Measurements from ENCODE around the gene NCKAP5L. TPM values are rescaled to one million over a fixed set of nuclear protein-coding genes. Genes with fewer than 3 reads are reported as not detected.
A peak's percentile ranks its signal among the peaks of the same experiment; 100 is the strongest.

NCKAP5L gene
- total and polyA plus RNA-seq, 9 of the 15 experiments (the other 6 are each of a cell fraction or from before 2014, with no cell fraction given): 0.01 to 14.4 (median 3.7) TPM

DNA sequence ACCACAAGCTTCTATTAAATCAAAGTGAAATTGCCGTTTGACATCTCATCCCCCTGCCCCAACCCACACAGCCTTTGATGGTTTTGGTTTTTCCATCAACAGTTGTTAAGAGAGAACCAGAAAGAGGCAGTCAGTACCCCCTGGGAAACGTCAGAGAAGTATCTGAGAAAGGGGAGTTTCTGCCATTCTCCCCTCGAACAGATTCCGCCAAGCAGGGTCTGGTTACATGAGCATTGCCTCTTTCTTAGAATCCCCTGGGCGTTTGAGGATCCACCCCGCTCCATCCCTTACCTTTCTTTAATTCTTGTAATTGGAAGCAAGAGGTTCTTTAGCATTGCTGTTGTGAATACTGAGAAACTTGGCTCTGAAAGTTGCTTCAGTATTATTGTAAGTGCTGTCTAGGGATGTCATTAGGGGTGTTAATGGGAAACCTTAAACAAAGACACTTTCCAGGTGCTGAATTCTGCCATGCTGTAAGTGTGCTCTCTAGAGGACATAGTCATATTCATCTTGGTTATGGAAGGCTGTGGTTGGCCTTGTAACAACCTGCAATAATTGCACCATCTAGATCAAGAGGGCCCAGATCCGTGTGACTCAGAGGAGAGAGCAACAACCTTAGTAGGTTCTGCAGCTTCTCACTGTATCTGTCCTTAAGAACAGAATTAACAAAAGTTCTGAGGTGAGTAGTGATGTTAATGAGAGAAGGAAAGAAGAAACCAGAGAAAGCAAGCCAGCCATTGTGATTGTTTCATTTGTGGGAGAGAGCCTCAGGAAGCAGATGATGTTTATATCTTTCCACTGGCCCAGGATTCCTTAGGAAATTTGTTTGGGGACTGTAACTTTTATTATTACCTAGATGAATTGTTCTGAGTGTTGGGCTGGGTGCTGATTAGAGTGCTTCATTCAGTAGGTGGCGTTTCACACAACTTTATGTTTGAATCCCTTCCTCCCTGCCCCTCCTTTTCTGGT lies 77.9 kb downstream of the NCKAP5L start (continued):
- TF ChIP-seq MEF2A (IDR thresholded peaks at IDR 0.05; ENCODE audit: control insufficient read depth, low read depth, low read length) (no peak), ELF4 (CRISPR knock-in tag; IDR thresholded peaks at IDR 0.05) (no peak), GTF2F1 (IDR thresholded peaks at IDR 0.05; ENCODE audit: low read depth, low read length) (no peak), ZNF354B (CRISPR knock-in tag; IDR thresholded peaks at IDR 0.05) (no peak), ZNF217 (CRISPR knock-in tag; IDR thresholded peaks at IDR 0.05) (no peak), RNF2 (IDR thresholded peaks at IDR 0.05) (peak; percentile 17; the same call in 1 of the 2 replicates), ZNF23 (CRISPR knock-in tag; IDR thresholded peaks at IDR 0.05) (no peak), GABPB2 (CRISPR knock-in tag; conservative IDR thresholded peaks at IDR 0.05) (no peak), ZNF785 (CRISPR knock-in tag; IDR thresholded peaks at IDR 0.05) (no peak), ZBTB8A (IDR thresholded peaks at IDR 0.05; ENCODE audit: partially characterized antibody) (no peak), HNRNPUL1 (IDR thresholded peaks at IDR 0.05; ENCODE audit: low read length) (no peak)
- TF ChIP-seq, protein P1, sequence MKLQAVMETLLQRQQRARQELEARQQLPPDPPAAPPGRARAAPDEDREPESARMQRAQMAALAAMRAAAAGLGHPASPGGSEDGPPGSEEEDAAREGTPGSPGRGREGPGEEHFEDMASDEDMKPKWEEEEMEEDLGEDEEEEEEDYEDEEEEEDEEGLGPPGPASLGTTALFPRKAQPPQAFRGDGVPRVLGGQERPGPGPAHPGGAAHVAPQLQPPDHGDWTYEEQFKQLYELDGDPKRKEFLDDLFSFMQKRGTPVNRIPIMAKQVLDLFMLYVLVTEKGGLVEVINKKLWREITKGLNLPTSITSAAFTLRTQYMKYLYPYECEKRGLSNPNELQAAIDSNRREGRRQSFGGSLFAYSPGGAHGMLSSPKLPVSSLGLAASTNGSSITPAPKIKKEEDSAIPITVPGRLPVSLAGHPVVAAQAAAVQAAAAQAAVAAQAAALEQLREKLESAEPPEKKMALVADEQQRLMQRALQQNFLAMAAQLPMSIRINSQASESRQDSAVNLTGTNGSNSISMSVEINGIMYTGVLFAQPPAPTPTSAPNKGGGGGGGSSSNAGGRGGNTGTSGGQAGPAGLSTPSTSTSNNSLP (IDR thresholded peaks at IDR 0.05; ENCODE audit: borderline replicate concordance, low read depth, low read length): no peak; the same call in 1 of the 2 replicates
- TF ChIP-seq, protein P2, sequence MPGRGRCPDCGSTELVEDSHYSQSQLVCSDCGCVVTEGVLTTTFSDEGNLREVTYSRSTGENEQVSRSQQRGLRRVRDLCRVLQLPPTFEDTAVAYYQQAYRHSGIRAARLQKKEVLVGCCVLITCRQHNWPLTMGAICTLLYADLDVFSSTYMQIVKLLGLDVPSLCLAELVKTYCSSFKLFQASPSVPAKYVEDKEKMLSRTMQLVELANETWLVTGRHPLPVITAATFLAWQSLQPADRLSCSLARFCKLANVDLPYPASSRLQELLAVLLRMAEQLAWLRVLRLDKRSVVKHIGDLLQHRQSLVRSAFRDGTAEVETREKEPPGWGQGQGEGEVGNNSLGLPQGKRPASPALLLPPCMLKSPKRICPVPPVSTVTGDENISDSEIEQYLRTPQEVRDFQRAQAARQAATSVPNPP (IDR thresholded peaks at IDR 0.05; ENCODE audit: borderline replicate concordance, insufficient read depth, insufficient read length): no peak
- TF ChIP-seq, protein P3, sequence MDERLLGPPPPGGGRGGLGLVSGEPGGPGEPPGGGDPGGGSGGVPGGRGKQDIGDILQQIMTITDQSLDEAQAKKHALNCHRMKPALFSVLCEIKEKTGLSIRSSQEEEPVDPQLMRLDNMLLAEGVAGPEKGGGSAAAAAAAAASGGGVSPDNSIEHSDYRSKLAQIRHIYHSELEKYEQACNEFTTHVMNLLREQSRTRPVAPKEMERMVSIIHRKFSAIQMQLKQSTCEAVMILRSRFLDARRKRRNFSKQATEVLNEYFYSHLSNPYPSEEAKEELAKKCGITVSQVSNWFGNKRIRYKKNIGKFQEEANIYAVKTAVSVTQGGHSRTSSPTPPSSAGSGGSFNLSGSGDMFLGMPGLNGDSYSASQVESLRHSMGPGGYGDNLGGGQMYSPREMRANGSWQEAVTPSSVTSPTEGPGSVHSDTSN (CRISPR knock-in tag; IDR thresholded peaks at IDR 0.05; ENCODE audit: low read depth): no peak
- TF ChIP-seq, protein P3 (tag; conservative IDR thresholded peaks at IDR 0.05; ENCODE audit: low read depth): no peak
- TF ChIP-seq, protein P4, sequence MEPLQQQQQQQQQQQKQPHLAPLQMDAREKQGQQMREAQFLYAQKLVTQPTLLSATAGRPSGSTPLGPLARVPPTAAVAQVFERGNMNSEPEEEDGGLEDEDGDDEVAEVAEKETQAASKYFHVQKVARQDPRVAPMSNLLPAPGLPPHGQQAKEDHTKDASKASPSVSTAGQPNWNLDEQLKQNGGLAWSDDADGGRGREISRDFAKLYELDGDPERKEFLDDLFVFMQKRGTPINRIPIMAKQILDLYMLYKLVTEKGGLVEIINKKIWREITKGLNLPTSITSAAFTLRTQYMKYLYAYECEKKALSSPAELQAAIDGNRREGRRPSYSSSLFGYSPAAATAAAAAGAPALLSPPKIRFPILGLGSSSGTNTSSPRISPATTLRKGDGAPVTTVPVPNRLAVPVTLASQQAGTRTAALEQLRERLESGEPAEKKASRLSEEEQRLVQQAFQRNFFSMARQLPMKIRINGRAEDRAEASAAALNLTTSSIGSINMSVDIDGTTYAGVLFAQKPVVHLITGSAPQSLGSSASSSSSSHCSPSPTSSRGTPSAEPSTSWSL (CRISPR knock-in tag; IDR thresholded peaks at IDR 0.05; ENCODE audit: borderline replicate concordance): no peak
- TF ChIP-seq, protein P5, sequence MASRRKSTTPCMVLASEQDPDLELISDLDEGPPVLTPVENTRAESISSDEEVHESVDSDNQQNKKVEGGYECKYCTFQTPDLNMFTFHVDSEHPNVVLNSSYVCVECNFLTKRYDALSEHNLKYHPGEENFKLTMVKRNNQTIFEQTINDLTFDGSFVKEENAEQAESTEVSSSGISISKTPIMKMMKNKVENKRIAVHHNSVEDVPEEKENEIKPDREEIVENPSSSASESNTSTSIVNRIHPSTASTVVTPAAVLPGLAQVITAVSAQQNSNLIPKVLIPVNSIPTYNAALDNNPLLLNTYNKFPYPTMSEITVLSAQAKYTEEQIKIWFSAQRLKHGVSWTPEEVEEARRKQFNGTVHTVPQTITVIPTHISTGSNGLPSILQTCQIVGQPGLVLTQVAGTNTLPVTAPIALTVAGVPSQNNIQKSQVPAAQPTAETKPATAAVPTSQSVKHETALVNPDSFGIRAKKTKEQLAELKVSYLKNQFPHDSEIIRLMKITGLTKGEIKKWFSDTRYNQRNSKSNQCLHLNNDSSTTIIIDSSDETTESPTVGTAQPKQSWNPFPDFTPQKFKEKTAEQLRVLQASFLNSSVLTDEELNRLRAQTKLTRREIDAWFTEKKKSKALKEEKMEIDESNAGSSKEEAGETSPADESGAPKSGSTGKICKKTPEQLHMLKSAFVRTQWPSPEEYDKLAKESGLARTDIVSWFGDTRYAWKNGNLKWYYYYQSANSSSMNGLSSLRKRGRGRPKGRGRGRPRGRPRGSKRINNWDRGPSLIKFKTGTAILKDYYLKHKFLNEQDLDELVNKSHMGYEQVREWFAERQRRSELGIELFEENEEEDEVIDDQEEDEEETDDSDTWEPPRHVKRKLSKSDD (conservative IDR thresholded peaks at IDR 0.05; ENCODE audit: low read length): no peak

All from K562 (cell line).